A549 treated with dexamethasone at 1 μM for 4 hours (cell line): ENCODE results near the gene OSBPL6. TPM values are rescaled to one million over a fixed set of nuclear protein-coding genes. Genes with fewer than 3 reads are reported as not detected.

Experiments
- total RNA-seq: library from RNA; stranded (reverse); fragments of 200-300 nt; extraction: Qiagen RNA extraction; gene quantifications from 5 replicates; pipeline ENCODE4 v1.2.3, GENCODE V29; 2022

OSBPL6 gene
- total RNA-seq: 5.5 to 7.5 TPM (median 6.8 TPM) in 5 replicates

DNA sequence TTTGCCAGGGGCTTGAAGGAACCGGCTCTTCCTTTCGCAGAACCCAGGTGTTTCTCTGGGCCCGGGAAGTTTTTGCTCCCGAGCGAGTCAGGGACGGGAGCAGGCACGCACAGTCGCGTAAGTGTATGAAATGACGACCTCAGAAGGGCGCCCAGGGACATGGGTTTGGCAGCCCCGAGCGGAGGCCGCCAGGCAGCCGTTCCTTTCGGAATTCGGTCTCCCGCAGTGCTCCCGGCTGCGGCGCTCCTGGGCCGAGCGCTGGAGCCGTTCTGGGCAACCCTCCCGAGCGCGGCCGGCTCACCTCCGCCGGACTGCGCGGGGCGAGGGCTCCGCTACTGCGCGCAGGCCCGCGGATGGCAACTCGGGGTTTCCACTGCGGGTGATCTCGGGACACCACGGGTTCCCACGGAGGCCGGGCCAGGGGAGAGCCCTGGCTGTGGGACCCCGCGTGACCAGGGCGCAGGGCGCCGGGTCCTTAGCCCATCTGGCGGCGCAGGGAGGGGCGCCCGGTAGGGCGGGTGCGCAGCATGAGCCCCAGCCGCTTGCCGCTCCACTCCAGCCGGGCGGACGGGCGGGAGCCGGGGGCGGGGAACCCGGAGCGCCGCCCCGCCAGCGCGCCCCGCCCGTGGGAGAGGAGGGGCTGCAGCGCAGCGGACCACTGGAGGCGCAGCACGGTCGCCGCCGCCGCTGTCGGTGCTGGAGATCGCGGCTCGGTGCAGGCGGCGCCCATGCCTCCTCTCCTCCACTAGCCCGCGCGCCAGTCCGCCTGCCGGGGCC, at the start of gene OSBPL6:
TSS of gene OSBPL6 (plus strand) at position 690 of the 777 bp plus-strand sequence. CDS start 111,673 bp downstream, outside the sequence.

DNA sequence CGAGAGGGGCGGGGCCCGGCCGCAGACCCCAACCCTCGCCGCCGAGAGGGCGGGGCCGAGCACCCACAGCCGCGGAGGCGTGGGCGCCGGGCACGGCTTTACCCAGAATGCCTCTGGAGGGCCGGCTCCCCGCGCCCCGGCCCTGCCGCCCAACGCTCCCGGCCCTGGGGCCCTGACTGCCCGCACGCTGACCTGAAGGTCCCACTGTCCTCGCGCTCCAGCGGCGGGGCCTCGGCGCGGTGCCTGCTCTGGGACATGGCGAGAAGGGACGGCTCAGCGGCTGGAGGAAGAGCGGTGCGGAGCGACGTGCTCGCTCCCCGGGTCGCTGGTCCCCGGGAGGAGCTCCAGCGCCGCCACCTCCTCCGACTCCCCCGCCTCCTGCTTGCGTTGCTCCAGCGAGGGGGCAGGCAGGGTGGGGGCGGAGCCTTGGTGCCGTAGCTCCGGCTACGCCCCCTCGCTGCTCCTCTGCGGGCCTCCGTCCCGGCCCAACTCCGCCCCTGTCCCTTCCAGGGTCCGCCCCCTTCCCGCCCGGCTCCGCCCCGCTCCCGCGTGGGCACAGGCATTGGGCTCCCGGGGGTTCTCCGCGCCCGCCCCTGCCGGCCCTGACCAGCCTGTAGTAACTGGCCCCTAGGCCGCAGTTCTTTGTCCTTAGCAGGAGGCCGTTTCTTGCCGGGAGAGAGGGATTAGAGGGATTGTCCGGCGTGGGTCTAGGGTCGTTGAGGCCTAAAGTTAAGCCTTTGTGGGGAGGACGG, 256.6 kb downstream of the OSBPL6 start, which contains the start of the genes PJVK and PRKRA:
TSS of gene PJVK (plus strand) at position 605 of the 752 bp plus-strand sequence. CDS start 2,032 bp downstream, outside the sequence.
TSS of gene PRKRA (minus strand) at position 402 of the 752 bp plus-strand sequence. CDS start at position 257, 145 bp downstream.

Other genes with a start within 250 kb of the OSBPL6 start
- gene PDE11A, start 121.7 kb upstream of the OSBPL6 start, total RNA-seq: 0.21 to 0.52 TPM (median 0.42 TPM) in 5 replicates
- gene RBM45, start 82.1 kb upstream of the OSBPL6 start, total RNA-seq: 10.6 to 12.6 TPM (median 12.1 TPM) in 5 replicates